GM18867 (cell line): ENCODE measurements around the gene LRRC8E.
A peak's percentile ranks its signal among the peaks of the same experiment; 100 is the strongest.

ENCODE experiments used
- ATAC-seq: cut with Tn5 transposase; IDR thresholded peaks from one replicate; pipeline ENCODE4 v1.9.1; 2021; ENCODE audit warnings: mild to moderate bottlenecking, moderate library complexity; ENCODE audit not compliant: unreplicated experiment

Gene LRRC8E

DNA sequence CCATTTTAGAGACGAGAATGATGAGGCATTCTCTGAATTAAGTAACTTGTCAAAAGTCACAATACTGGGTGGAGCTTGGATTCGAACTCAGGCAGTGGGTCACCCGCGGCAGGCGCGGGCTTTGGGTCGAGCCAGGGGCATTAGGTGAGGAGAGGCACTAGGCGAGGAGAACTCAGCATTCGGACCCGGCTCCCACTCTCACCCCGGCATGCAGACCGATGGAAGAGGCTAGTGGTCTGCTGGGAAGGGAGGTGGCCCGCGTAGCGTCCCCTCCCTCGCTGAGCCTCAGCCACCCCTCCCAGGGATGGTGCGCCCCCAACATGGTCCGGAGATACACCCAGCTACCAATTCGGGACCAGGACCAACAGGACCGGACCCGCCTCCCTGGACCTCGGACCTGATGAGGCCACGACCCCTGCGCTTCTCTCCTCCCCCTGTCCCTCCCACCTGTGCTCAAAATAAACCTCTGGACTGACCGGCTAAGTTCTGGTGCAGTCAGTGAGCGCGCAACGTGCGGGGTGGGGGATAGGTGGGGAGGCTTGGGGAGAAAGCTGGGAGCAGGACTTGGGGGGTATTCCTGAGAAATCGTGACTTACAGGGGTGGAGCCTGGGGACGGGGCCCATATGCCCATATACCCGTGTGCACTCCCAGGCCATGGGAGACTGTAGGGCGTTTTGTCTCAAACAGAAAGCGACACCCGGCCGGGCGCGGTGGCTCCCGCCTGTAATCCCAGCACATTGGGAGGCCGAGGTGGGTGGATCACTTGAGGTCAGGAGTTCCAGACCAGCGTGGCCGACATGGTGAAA, 30.5 kb downstream of the LRRC8E start:
- ATAC-seq: no peak

DNA sequence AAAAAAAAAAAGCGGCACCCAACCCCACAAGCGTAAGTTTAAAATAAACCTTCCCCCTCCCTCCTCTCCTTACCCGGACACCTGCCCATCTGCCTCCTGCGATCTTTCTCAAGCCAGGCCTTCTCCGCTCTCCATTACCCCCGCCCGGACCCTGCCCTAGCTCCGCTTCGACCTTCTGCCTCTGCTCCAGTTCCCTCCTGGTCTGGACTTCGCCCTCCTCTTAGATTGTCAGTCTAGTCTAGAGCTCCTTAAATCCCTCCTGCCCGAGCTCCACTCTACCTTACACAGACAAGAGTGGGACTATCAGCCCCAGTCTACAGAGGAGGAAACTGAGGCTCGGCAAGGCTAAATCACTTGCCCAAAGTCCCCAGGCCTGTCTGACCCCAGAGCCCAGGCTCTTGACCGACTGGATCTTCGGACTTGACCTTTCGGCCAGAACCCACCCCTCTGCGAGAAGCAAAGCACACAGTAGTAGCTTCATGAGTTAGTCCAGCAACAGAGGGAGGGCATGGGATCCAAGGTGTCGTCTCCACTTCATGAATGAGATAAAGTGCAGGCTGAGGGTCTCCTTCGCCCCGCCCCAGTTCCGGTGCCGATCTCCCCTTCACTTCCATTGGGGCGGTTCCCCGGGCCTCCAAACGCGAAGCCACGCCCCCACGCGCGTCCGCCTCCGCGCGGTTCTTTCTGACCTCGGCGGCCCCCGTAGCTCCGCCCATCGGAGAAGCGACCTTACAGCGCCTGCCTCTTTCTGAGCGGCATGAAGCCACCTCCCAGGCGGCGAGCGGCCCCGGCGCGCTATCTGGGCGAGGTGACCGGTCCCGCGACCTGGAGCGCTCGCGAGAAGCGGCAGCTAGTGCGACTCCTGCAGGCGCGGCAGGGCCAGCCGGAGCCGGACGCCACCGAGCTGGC, 31.6 kb downstream of the LRRC8E start, which contains the start of gene SNAPC2:
Gene SNAPC2, plus strand, starts transcription at position 729 of the 909 bp plus-strand sequence. Its CDS starts 29 bp downstream, at position 758.
- peak; percentile 58 for ATAC-seq

DNA sequence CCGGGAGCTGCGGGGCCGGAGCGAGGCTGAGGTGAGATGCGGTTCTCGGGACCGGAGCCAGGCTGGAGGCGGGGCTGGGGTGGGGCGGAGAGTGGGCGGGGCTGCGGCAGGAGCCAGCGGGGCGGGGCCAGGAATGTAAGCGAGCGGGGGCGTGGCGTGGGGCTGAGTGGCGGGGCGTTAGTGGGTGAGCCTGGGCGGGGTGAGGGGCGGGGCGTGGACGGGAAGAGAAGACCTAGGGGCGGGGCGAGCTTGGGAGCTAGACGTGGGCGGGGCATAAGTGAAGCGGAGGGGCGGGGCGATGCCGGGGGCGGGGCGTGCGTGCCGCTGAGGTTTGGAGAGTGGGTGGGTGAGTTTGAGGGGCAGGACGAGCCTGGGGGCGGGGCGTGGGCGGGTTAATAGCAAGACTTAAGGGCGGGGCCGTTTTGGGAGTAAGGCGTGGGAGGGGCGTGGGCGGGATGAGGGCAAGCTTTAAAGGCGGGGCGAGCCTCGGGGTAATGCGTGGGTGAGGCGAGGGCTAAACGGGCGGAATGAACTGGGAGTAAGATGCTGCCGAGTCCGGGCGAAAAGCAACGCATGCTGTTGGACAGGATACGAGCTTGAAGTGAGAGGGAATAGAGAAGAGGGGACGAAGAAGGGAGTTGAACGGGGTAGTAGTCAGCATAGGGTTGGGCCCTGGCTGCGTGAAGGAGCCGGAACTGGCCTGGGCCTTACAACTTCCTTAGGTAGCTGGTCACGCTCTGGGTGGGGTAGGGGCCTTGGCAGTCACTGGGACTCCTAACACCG, 32.4 kb downstream of the LRRC8E start:
- ATAC-seq: peak; percentile 35

DNA sequence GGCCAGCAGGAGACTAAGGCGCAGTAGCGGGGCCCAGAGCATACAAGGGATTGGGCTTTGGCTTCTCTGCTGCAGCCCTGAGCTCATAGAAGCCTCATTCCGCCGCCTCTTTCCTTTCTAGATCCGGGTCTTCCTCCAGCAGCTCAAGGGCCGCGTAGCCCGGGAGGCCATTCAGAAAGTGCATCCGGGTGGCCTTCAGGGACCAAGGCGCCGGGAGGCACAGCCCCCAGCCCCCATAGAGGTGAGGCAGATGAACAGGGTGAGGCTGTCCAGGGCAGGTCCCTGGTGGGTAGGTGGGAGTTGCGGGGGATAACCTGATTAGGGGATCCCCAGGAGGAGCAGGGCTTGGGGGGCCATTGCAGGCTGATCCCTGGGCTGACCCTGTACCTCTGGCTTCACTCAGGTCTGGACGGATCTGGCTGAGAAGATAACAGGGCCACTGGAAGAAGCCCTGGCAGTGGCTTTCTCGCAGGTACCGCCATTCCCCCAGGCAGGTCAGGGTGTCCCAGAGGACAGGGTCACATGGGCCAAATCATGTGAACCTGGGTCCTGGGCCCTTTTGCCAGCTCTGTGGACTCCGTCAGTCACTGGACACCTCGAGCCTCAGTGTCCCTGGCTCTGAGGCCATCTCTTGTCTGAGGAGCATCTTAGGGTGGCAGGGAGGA, 33.1 kb downstream of the LRRC8E start:
- ATAC-seq: no peak

DNA sequence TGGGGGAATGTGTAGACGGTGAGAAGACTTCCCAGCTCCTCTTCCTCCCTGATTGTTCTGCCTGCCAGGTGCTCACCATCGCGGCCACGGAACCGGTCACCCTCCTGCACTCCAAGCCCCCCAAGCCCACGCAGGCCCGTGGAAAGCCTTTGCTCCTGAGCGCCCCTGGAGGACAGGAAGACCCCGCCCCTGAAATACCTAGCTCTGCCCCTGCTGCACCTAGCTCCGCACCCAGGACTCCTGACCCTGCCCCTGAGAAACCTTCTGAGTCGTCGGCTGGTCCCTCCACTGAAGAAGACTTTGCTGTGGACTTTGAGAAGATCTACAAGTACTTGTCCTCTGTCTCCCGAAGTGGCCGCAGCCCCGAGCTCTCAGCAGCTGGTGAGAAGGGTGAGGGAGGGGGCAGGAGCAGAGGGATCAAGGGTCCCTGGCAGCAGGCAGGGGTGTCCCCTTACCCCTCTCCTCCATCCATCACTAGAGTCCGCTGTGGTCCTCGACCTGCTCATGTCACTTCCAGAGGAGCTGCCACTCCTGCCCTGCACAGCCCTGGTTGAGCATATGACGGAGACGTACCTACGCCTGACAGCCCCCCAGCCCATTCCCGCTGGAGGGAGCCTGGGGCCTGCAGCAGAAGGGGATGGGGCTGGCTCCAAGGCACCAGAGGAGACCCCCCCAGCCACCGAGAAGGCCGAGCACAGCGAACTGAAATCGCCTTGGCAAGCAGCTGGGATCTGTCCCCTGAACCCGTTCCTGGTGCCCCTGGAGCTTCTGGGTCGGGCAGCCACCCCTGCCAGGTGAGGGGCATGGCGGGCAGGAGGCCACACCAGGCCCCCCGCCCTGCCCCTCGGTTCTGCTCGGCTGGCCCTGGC, 33.9 kb downstream of the LRRC8E start:
- ATAC-seq: no peak

DNA sequence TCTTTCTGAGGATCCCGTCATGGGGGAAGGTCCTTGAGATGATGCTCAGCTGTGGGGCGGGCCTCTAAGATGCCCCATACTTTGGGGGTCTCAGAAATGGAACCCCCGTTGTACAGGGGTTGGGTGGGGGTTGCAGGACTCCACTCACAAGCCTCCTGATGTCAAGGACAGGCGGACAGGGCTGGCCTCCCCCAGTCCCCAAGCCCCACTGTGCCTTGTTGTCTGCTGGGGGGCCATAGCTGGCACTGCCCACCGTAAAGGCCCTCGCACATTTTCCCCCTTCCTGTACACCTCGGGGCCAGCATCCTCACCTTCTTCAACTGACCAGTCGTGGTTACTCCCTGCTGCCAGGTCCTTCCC, 34.5 kb downstream of the LRRC8E start:
- ATAC-seq: no peak

DNA sequence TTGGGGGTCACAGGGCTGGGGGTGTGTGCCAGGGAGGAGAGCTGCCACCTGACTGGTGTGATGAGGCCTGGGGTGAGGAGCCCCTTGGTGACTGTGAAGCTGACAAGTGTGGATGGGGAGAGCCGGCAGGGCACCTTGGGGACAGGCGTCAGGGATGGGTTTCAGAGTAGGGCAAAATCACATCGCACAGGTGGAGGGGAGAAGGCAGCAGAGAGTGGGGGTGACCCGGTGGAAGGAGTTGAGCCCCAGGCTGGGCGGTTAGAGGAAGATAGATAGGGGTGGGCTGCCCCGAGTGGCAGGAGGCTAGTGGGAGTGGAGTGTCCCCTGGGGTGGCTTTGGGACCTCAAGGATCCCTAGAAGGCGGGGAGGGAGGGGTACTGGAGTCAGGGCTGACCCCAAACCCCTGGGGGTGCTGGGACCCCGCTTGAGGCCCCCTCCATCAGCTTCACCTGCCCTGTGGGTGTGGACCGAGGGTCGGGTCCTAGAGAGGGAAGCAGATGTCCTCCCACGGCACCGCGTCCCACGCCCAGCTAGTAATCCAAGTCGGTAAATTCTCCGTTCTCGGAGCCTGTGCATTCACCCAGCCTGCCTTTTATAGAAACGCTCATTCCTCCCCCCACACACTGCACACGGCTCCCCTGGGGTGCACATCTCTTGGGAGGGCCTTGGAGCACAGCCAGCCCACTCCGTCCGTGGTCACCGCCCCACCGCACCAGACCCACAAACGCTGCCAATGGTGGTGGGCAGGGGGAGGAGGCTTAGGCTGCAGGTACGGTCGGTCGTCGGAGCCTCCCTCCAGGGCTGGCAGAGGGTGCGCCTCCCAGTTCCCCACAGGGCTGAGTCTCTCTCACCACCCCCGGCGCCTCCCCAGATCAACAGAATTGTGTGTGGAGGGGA, 35.2 kb downstream of the LRRC8E start:
- ATAC-seq: no peak

DNA sequence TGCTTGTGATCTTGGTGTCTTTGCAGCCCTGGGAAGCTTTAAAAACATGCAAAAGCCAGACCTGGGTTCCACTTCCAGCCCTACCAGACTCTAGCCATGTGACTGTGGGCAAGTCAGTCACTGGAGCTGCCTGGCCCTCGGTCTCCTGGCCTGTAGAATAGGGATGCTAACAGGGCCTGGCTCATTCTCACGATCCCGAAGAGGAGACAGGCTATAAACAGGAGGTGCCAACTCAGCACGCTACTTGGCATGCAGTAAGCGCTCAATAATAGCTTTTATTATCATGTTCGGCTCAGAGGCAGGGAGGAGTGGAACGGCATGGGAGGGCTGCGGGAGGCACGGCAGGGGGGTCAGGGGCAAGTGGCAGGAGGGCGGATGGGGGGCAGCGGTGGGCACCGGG, 35.9 kb downstream of the LRRC8E start:
- no peak for ATAC-seq

DNA sequence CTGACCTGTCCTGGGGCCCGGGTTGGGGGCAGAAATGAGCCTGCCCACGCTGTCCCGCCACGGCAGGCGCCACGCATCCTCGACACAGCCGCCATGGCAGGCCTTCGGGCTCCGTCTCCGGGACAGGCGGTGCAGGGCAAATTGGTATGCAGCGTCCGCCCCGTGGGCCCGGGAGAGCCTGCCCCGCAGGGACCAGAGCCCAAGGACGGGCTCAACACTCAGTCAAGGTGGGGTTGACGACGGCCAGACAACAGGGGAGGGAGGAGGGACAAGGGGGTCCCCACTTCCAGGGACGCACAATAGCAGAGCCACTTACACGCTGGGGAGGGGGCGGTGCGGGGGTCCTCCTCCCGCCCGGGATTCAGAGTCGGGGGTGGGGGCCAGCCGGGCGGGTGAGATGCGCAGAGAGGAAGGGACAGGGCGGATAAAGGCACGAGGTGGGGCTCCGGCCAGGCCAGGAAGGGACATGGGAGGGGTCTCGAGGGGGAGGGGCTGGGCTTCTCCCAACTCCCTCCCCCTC, 36.4 kb downstream of the LRRC8E start:
- ATAC-seq: no peak

DNA sequence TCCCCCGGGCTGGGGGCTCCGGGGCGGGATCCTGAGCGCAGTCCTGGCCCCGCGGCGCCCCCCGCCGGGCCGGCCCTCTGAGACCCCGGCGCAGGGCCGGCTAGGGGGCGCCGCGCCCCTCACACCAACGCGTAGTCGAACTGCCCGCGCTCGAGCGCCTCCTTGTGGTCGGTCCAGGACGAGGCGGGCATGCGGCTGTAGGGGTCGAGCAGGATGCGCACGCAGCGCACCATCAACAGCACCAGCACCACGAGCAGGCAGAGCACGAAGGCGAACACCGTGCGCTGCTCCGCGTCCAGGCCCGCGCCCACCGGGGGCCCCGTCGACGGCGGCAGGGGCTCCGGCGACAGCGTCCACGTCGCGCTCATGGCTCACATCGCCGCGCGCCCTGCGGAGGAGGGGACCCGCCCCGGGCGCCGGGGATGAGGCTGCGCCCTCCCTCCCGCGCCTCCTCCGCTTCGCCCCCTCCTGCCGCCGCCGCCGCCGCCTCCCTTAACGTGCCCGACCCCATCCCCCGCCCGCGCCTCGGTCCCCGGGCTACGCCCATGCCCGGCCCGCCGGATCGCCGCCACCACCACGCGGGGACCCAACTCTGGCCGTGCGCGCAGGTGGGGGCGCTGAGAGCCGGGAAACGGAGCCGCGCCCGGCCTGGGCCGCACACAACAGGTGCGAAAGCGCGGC, 37.0 kb downstream of the LRRC8E start:
- ATAC-seq: no peak

DNA sequence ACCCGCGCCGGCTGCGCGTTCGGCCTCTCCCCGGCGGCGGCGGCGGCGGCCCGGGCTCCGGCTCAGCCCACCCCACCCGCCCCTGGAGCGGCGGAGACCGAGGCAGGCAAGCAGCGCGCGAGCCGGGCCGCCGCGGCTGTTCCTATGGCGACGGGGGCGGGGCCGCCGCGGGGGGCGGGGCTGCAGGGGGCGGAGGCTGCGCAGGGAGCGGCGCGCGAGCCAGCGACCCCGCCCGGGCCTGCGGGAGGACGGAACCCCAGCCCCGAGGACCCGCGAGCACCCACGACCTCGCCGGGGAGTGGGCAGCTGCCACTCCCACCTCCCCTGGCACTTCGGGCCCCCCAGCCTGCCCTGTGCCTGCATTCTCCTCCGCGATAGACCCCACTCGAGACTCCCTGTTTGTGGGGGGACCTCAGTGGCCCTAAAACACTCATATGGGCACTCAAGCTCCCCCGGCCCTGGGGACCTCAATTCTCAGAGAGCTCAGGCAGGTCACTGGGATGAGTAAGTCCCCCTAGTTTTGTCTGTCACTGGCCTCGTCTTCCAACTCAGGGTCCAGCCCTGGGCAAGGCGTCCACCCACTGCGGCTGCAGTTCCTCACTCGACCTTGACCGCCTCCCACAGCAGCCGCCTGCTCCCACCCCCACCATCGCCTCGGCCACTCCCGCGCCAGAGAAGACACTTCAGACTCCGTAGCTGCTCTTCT, 37.9 kb downstream of the LRRC8E start, which contains the start of gene CTXN1:
Gene CTXN1, minus strand, starts transcription at position 115 of the 706 bp plus-strand sequence. CDS start 597 bp downstream, outside the sequence.
- peak; percentile 29 for ATAC-seq

DNA sequence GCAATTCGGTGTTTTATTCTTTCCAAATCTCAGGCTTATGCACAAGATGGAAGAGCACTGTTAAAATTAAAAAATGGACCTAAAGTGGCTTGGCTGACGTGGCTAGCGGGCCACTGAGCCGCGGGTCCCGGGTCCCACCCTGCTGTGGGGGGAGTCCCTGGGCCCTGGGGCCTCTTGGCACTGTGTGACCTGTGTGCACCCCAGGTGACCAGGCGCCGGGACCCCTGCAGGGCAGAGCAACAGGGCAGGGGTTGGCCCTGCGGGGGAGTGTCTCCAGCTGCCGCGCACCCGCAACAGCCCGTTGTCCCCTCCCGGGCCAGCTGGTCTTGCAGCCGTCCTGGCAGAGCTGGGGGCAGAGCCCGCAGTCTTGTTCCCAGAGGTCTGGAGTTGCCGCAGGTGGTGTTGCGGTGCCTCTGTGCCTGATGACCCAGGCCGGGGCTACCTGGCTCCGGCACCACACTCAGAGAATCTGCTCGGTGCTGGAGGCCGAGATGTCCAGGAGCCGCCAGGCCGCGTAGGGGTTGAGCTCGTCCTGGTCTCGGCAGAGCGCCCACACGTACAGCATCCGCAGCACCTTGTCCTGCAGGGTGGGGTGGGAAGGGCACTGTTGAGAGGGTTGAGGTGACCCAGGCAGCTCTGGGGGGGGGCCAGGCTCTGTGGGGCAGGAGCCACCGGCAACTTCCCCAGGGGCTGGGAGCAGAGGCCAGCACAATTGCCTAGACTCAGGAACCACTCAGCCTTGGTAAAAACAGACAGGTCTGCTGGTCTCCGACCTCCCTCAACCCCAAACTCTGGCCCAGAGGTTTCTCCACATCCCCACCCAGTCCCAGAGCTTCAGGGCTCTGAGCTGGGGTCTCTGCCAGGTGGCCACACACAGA, 38.7 kb downstream of the LRRC8E start:
- ATAC-seq: no peak

DNA sequence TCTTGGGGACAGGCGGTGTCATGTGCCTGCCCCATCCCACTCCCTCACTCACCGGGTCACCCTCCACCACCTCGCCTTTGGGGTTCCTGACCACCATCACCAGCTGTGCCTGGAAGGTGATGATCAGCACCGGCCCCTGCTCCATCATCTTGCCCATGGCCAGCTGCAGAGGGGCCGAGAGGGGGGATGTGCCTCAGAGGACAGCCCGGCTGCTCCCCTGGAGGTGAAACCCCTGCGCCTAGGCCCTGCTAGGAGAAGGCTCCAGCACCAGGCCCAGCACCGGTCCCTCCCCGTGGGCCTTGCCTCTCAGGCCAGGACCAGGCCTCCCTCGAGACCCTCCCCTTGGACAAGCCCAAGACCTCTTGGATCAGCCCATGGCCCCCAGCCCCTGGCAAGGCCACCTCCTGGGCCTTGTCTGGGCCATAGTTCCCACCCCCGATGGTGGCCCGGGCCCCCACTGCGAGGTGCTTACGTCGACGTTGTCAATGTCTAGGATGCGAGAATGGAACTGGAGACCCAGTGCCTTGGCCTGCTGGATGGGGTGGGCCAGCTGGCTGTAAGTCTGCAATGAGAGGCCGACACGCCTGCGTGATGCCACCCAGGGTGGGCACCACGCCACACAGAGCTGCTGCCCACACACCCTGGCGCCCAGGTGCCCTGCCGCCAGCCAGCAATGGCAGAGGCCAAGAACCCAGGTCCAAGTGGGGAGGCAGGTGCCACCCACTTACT, 39.5 kb downstream of the LRRC8E start:
- ATAC-seq: no peak

DNA sequence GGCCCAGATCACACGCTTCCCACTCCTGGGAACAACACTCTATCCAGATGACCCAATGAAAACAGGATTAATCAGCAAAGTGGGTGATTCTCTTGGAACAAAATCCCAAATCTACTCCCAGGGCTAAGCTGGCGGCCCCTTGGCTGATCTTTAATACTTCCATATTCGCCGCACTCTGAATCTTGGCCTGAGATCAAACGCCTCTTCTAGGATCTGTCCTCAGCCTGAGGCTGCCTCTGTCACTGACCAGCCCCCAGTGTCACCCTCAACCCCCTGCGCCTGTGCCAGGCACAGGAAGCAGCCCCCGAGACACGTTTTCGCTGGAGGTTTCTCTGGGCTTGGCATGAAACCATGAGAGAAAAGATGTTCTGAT, 40.0 kb downstream of the LRRC8E start:
- no peak for ATAC-seq
